ENCODE results near the gene PCDHGB6. TPM values are rescaled to one million over a fixed set of nuclear protein-coding genes. Genes with fewer than 3 reads are reported as not detected.
"Not testable (repeated sequence)": the region's sequence is repeated elsewhere in the genome, so short reads cannot be mapped to it uniquely, and the experiment has no call there.

PCDHGB6 gene
- total RNA-seq, 4 donors from 2014 or later = 4.5 to 13.8 (median 8.2) TPM

DNA sequence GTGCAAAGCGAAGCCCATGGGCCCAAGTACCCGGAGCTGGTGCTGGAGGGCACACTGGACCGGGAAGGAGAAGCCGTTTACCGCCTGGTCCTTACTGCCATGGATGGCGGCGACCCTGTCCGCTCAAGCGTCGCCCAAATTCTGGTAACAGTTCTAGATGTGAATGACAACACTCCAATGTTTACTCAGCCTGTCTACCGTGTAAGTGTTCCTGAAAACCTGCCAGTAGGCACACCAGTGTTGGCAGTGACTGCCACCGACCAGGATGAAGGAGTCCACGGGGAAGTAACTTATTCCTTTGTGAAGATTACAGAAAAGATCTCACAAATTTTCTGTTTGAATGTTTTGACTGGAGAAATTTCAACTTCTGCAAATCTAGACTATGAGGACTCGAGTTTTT, 33.2 kb upstream of the PCDHGB6 start:
- Histone ChIP-seq H3K9me3 (peaks cover 60% of the 10 kb centered on the region), H3K27me3 (peaks cover 9% of the 10 kb centered on the region), H3K36me3 (no peaks in the 10 kb centered on the region), H3K4me3 (no peak overlapping the region), H3K27ac (no peak overlapping the region), H3K4me1 (no peaks in the 10 kb centered on the region)
- DNase-seq (ENCODE audit: low spot score in 2 of 2) = no peak
- 65% methylated on average over 13 of the region's 14 CpGs for WGBS
- TF ChIP-seq POLR2AphosphoS5 (IDR thresholded peaks at IDR 0.05) (no peak), CTCF (IDR thresholded peaks at IDR 0.05) (no peak), POLR2A (IDR thresholded peaks at IDR 0.05) (no peak), EP300 (IDR thresholded peaks at IDR 0.05) (no peak)

- H3K4me1 ChIP-seq; H3K4me3 ChIP-seq; H3K27me3 ChIP-seq; H3K36me3 ChIP-seq; H3K27ac ChIP-seq; DNase-seq (ENCODE audit: low spot score in 2 of 2): not testable (repeated sequence)
- H3K9me3 ChIP-seq = peaks cover 59% of the 10 kb centered on the region
- WGBS = 50% methylated on average over 13 of the region's 48 CpGs
Measured at GRCh38 chr5:141375444-141376155, 32.2 kb upstream of the PCDHGB6 start.

DNA sequence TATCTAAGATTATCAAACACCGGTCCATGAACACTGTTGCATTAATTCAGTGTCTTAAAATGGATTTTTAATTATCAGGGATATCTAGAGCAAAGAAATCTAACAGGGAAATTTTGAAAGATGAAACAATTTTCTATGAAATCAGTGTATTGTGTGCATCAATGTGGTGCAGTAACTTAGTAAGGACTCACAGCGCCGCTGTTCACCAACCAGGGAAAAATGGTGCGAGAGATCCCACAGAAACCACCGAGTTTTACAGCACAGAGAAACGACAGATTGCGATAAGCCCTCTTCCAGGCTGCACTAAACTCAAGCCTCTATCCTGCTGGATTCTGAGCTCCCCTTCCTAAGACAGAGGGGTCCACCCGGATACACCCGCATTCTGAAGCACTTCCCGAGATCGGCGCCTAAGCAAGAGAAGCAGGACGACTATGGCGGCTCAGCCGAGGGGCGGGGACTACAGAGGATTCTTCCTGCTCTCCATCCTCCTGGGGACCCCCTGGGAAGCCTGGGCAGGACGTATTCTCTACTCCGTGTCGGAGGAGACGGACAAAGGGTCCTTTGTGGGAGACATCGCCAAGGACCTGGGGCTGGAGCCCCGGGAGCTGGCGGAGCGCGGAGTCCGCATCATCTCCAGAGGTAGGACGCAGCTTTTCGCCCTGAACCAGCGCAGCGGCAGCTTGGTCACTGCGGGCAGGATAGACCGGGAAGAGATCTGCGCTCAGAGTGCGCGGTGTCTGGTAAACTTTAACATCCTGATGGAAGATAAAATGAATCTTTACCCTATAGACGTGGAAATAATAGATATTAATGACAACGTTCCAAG, 25.1 kb upstream of the PCDHGB6 start, which contains the start of gene PCDHGA7:
Gene PCDHGA7 (plus strand): TSS at position 274 of the 826 bp plus-strand sequence. CDS start 158 bp downstream, at position 432.
- no peaks in the 10 kb centered on the region for H3K4me1 ChIP-seq
- H3K27ac ChIP-seq = no peak within 1 kb of the TSS
- peak within 1 kb of the TSS; percentile 17 for H3K4me3 ChIP-seq
- no peaks in the 10 kb centered on the region for H3K27me3 ChIP-seq
- H3K9me3 ChIP-seq = peaks cover 56% of the 10 kb centered on the region
- TF ChIP-seq CTCF (IDR thresholded peaks at IDR 0.05) = no peak
- TF ChIP-seq POLR2AphosphoS5 (IDR thresholded peaks at IDR 0.05) = no peak
- TF ChIP-seq POLR2A (IDR thresholded peaks at IDR 0.05) = no peak
- TF ChIP-seq EP300 (IDR thresholded peaks at IDR 0.05) = no peak
- no peaks in the 10 kb centered on the region for H3K36me3 ChIP-seq
- DNase-seq (ENCODE audit: low spot score in 2 of 2) = no peak
- 14% methylated on average over 35 of the region's 37 CpGs for WGBS

DNA sequence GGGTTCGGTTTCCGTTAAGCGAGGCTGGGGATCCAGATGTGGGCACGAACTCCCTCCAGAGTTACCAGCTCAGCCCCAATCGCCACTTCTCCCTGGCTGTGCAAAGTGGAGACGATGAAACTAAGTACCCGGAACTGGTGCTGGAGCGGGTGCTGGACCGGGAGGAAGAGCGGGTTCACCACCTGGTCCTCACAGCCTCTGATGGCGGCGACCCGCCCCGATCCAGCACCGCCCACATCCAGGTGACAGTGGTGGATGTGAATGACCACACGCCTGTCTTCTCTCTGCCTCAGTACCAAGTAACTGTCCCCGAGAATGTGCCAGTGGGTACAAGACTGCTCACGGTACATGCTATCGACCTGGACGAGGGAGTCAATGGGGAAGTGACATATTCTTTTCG, 24.5 kb upstream of the PCDHGB6 start:
- no peak for DNase-seq (ENCODE audit: low spot score in 2 of 2)
- H3K27ac ChIP-seq = no peak overlapping the region
- no peaks in the 10 kb centered on the region for H3K4me1 ChIP-seq
- WGBS = 42% methylated on average over 13 of the region's 21 CpGs
- TF ChIP-seq POLR2AphosphoS5 (IDR thresholded peaks at IDR 0.05) (no peak), EP300 (IDR thresholded peaks at IDR 0.05) (no peak), POLR2A (IDR thresholded peaks at IDR 0.05) (no peak), CTCF (IDR thresholded peaks at IDR 0.05) (no peak)
- H3K36me3 ChIP-seq = no peaks in the 10 kb centered on the region
- H3K9me3 ChIP-seq = peaks cover 58% of the 10 kb centered on the region
- no peak overlapping the region for H3K4me3 ChIP-seq
- H3K27me3 ChIP-seq = no peaks in the 10 kb centered on the region

GRCh38 chr5:141384471-141385267, 23.2 kb upstream of the PCDHGB6 start:
- H3K27me3 ChIP-seq = no peaks in the 10 kb centered on the region
- no peak for TF ChIP-seq CTCF (IDR thresholded peaks at IDR 0.05)
- no peak for TF ChIP-seq EP300 (IDR thresholded peaks at IDR 0.05)
- TF ChIP-seq POLR2A (IDR thresholded peaks at IDR 0.05) = no peak
- no peak for TF ChIP-seq POLR2AphosphoS5 (IDR thresholded peaks at IDR 0.05)
- no peaks in the 10 kb centered on the region for H3K36me3 ChIP-seq
- H3K9me3 ChIP-seq = peaks cover 65% of the 10 kb centered on the region
- no peak overlapping the region for H3K4me3 ChIP-seq
- no peaks in the 10 kb centered on the region for H3K4me1 ChIP-seq
- no peak overlapping the region for H3K27ac ChIP-seq
- WGBS = 51% methylated on average over 17 of the region's 43 CpGs
- DNase-seq (ENCODE audit: low spot score in 2 of 2) = no peak

Measured in suprapubic skin (tissue), 4 donors.